AG04449 (cell line): ENCODE measurements around the gene SMG9.

Source experiments
- CTCF ChIA-PET: fragments of 350-600 bp; formaldehyde crosslinking; extraction: SDS; loops from one replicate; lab custom pipeline; 2021; ENCODE audit warnings: antibody characterized with exemption; lab: Yijun Ruan, JAX
- POLR2A ChIA-PET: fragments of 400-600, 350-600 bp; formaldehyde crosslinking; extraction: SDS; loops from one replicate; lab custom pipeline; 2020; ENCODE audit warnings: antibody characterized with exemption, inconsistent platforms; lab: Yijun Ruan, JAX
- DNase-seq: peaks from one replicate; pipeline ENCODE4 v3.0.0-alpha.2; 2010; ENCODE audit warnings: low read depth, low spot score
- H3K4me3 ChIP-seq: 2 replicates; pipeline ENCODE4 v1.5.1; 2011; ENCODE audit warnings: low read depth, mild to moderate bottlenecking, control low read depth, low read length
- TF ChIP-seq, protein P1 (sequence below): IDR thresholded peaks from one replicate; pipeline ENCODE4 v1.5.1; 2011; ENCODE audit warnings: mild to moderate bottlenecking, moderate library complexity, low read length, control low read depth, inconsistent platforms; ENCODE audit not compliant: insufficient read depth; ENCODE audit errors: missing control alignments

SMG9 gene

DNA sequence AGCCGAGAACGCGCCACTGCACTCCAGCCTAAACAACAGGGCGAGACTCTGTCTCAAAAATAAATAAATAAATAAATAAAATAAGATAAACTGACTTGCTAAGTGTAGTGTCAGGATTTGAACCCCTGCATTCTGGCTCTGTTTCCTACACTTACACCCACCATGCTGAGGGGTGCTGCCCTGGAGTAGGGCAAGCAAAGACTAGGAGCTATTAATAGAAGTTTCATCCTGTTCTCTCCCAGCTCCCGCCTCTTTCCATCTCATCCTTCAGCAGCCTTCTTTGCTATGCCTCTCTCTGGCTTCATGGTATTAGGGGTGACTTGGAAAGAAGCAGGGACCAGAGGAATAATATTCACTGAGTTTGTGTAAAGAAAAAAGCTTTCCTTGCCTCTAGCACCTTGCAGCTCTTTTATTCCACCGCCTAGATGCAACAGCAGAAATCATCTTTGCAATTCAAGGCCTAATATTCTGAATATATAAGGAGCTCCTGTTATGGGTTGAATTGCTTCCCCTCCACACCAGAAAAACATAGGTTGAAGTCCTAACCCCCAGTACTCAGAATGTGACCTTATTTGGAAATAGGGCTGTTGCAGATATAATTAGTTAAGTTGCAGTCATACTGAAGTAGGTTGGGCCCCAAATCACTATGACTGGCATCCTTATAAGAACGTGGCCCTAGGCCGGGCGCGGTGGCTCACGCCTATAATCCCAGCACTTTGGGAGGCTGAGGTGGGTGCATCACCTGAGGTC, 76.1 kb downstream of the SMG9 start:
- no peak overlapping the region for H3K4me3 ChIP-seq
- CTCF ChIA-PET = interaction anchor here (0.8 to 1.7 kb wide), 5 partner anchors 9 to 109 kb away, joined by 3 to 7 read pairs (median 4); no protein-coding TSS in a partner anchor
- DNase-seq = no peak
- POLR2A ChIA-PET = interaction anchor here (1.6 kb wide), 1 partner anchor 9 kb away, joined by 7 read pairs; the partner anchor contains the start of gene PLAUR
- TF ChIP-seq, protein P1, sequence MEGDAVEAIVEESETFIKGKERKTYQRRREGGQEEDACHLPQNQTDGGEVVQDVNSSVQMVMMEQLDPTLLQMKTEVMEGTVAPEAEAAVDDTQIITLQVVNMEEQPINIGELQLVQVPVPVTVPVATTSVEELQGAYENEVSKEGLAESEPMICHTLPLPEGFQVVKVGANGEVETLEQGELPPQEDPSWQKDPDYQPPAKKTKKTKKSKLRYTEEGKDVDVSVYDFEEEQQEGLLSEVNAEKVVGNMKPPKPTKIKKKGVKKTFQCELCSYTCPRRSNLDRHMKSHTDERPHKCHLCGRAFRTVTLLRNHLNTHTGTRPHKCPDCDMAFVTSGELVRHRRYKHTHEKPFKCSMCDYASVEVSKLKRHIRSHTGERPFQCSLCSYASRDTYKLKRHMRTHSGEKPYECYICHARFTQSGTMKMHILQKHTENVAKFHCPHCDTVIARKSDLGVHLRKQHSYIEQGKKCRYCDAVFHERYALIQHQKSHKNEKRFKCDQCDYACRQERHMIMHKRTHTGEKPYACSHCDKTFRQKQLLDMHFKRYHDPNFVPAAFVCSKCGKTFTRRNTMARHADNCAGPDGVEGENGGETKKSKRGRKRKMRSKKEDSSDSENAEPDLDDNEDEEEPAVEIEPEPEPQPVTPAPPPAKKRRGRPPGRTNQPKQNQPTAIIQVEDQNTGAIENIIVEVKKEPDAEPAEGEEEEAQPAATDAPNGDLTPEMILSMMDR = no peak
